Type B pancreatic cell (in vitro differentiated cells): ENCODE data around the gene ANKRD13A. TPM values are rescaled to one million over a fixed set of nuclear protein-coding genes. Genes with fewer than 3 reads are reported as not detected.

ENCODE experiments used
- DNase-seq: peaks from one replicate; pipeline ENCODE4 v3.0.0; 2021; ENCODE audit warnings: mixed read lengths; ENCODE audit not compliant: unreplicated experiment; ENCODE audit errors: extremely low spot score
- H3K27ac Mint-ChIP-seq: 2 replicates; pipeline ENCODE4 v1.8.0; 2021; ENCODE audit warnings: mild to moderate bottlenecking, mixed read lengths
- H3K27me3 Mint-ChIP-seq: 2 replicates; pipeline ENCODE4 v1.8.0; 2021; ENCODE audit warnings: mixed read lengths
- H3K36me3 Mint-ChIP-seq: 2 replicates; pipeline ENCODE4 v1.8.0; 2021; ENCODE audit warnings: mixed read lengths
- H3K4me1 Mint-ChIP-seq: one replicate; pipeline ENCODE4 v1.8.0; 2021; ENCODE audit warnings: mixed read lengths; ENCODE audit not compliant: unreplicated experiment
- H3K4me3 Mint-ChIP-seq: 2 replicates; pipeline ENCODE4 v1.8.0; 2021; ENCODE audit warnings: mild to moderate bottlenecking, mixed read lengths
- H3K9me3 Mint-ChIP-seq: 2 replicates; pipeline ENCODE4 v1.8.0; 2021; ENCODE audit warnings: mixed read lengths
- total RNA-seq: library from RNA; stranded (reverse); gene quantifications from 2 replicates; pipeline ENCODE4 v1.2.1, GENCODE V29; 2021; ENCODE audit warnings: low replicate concordance
- TF ChIP-seq, protein P1 (sequence below): fragments of 200-600 bp; sonication (generic); conservative IDR thresholded peaks from 2 replicates; pipeline ENCODE4 v1.5.0; 2021; ENCODE audit warnings: antibody characterized with exemption, mild to moderate bottlenecking

ANKRD13A gene
- total RNA-seq, 1 donor from 2014 or later, result 34.6 TPM

GRCh38 chr12:109961612-109962011 lies 37.6 kb upstream of the ANKRD13A start:
- no peaks in the 10 kb centered on the region for H3K9me3 Mint-ChIP-seq
- H3K27ac Mint-ChIP-seq, result no peak overlapping the region
- H3K4me3 Mint-ChIP-seq, result no peak overlapping the region
- TF ChIP-seq, protein P1, sequence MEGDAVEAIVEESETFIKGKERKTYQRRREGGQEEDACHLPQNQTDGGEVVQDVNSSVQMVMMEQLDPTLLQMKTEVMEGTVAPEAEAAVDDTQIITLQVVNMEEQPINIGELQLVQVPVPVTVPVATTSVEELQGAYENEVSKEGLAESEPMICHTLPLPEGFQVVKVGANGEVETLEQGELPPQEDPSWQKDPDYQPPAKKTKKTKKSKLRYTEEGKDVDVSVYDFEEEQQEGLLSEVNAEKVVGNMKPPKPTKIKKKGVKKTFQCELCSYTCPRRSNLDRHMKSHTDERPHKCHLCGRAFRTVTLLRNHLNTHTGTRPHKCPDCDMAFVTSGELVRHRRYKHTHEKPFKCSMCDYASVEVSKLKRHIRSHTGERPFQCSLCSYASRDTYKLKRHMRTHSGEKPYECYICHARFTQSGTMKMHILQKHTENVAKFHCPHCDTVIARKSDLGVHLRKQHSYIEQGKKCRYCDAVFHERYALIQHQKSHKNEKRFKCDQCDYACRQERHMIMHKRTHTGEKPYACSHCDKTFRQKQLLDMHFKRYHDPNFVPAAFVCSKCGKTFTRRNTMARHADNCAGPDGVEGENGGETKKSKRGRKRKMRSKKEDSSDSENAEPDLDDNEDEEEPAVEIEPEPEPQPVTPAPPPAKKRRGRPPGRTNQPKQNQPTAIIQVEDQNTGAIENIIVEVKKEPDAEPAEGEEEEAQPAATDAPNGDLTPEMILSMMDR, result no peak
- no peak for DNase-seq
- H3K27me3 Mint-ChIP-seq, result no peaks in the 10 kb centered on the region
- peaks cover 31% of the 10 kb centered on the region for H3K36me3 Mint-ChIP-seq
- H3K4me1 Mint-ChIP-seq, result no peaks in the 10 kb centered on the region

DNA sequence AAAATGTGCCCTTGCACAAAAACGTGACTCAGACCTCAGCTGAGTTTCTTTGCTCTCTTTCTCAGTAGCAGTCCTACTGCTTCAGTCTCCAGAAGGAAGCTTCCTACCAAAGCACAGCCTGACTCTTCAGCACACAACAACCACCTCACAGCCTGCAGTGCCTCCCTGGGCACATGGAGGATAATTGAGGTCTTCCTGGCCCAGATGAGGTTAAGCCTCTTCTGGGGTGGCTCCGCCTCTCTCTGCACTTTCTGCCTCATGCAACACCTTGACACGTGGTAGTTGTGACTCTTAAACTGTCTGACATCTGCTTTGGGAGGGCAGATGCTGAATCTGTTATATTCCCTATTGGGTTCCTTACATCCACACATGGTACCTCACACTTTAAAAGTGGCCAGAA lies 36.8 kb upstream of the ANKRD13A start:
- no peaks in the 10 kb centered on the region for H3K4me1 Mint-ChIP-seq
- TF ChIP-seq, protein P1, result no peak
- DNase-seq, result no peak
- H3K4me3 Mint-ChIP-seq, result no peak overlapping the region
- H3K36me3 Mint-ChIP-seq, result peaks cover 27% of the 10 kb centered on the region
- H3K9me3 Mint-ChIP-seq, result no peaks in the 10 kb centered on the region
- no peak overlapping the region for H3K27ac Mint-ChIP-seq
- no peaks in the 10 kb centered on the region for H3K27me3 Mint-ChIP-seq

GRCh38 chr12:109963330-109963729 lies 35.9 kb upstream of the ANKRD13A start:
- TF ChIP-seq, protein P1, result no peak
- H3K9me3 Mint-ChIP-seq, result no peaks in the 10 kb centered on the region
- no peak for DNase-seq
- H3K36me3 Mint-ChIP-seq, result peaks cover 31% of the 10 kb centered on the region
- no peak overlapping the region for H3K4me3 Mint-ChIP-seq
- no peaks in the 10 kb centered on the region for H3K27me3 Mint-ChIP-seq
- no peaks in the 10 kb centered on the region for H3K4me1 Mint-ChIP-seq
- H3K27ac Mint-ChIP-seq, result no peak overlapping the region

DNA sequence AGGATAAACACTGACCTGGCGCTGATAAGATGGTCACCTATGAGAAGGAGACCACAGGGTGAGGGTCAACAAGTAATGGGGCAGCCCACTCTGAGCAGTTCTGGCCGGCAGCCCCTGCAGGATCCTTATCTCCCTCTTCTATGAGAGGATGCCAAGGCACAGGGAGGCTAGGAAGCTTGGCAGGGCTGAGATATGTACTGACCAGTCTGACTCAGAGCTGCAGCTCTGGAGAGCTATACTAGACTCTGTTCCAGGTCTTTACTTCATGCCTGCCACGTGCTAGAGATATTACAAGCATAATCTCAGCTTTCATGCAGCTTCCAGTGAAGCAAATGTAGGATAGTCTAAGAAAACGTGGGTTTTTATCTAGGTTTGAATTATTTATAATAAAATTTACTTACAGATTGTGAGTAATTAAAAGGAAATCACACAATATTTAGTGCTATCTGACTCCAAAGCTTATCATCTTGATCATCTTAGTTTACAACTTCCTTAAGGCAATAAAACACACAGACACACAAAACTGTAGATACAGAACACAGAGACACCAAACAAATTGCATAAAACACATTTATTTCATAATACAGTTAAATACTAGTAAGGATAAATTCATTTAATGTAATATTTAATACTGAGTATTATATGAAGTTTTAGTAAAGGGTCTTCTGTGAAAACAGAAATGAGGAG lies 35.3 kb upstream of the ANKRD13A start:
- Mint-ChIP-seq H3K27ac (no peak overlapping the region), H3K9me3 (no peaks in the 10 kb centered on the region), H3K27me3 (no peaks in the 10 kb centered on the region), H3K4me3 (no peak overlapping the region), H3K36me3 (peaks cover 27% of the 10 kb centered on the region), H3K4me1 (no peaks in the 10 kb centered on the region)
- TF ChIP-seq, protein P1, result no peak
- no peak for DNase-seq

GRCh38 chr12:109966546-109966945 lies 32.7 kb upstream of the ANKRD13A start:
- Mint-ChIP-seq H3K27me3 (no peaks in the 10 kb centered on the region), H3K27ac (no peak overlapping the region), H3K36me3 (peaks cover 26% of the 10 kb centered on the region), H3K4me3 (no peak overlapping the region), H3K4me1 (no peaks in the 10 kb centered on the region), H3K9me3 (no peaks in the 10 kb centered on the region)
- TF ChIP-seq, protein P1, result no peak
- no peak for DNase-seq
